ELF-1 (cell line): Measurements from ENCODE around the gene PAQR4.

Experiments
- DNase-seq: peaks from one replicate; pipeline ENCODE4 v3.0.0-alpha.2; 2016; ENCODE audit warnings: low read depth, low spot score

Gene PAQR4

DNA sequence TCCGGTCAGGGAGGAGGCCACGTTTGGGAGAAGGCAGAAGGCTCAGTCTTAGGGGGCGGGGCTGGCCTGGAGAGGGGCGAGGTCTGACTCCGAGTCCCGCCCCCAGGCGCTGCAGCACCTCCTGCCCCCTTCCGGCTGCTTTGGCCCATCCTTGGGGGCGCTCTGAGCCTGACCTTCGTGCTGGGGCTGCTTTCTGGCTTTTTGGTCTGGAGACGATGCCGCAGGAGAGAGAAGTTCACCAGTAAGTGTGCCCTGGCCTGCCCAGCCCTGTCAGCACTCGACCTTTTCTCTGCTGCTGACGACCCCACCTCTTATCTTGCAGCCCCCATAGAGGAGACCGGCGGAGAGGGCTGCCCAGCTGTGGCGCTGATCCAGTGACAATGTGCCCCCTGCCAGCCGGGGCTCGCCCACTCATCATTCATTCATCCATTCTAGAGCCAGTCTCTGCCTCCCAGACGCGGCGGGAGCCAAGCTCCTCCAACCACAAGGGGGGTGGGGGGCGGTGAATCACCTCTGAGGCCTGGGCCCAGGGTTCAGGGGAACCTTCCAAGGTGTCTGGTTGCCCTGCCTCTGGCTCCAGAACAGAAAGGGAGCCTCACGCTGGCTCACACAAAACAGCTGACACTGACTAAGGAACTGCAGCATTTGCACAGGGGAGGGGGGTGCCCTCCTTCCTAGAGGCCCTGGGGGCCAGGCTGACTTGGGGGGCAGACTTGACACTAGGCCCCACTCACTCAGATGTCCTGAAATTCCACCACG lies 52.5 kb downstream of the PAQR4 start:
- DNase-seq: peak; percentile 96

- peak; percentile 94 for DNase-seq
Observed at GRCh38 chr16:3022208-3022683, 53.1 kb downstream of the PAQR4 start.

- peak; percentile 36 for DNase-seq
Observed at GRCh38 chr16:3022684-3023414, 53.7 kb downstream of the PAQR4 start.
